ENCODE data around the gene DMKN.

DNA sequence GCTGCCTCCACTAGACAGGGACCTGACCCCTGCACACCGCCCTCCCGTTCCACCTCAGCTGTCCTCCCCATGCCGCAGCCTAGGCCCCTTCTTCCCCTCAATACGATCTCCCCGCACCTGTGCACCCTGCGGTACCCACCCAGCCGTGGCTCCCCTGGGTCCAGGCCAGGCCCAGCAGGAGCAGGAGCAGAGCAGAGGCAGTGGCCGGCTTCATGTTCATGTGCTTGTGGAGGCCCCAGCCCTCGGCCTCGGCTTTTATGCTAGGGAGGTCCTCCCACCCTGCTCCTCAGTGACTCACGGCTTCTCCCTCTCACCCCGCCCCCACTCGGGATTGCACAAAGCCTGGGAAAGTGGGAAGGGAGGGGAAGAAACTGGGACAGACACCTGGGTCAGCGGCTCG is 11.8 kb downstream of the DMKN start:
- no peak for TF ChIP-seq POLR2A (IDR thresholded peaks at IDR 0.05; ENCODE audit: low read depth, low read length)
- no peak for TF ChIP-seq TAF1 (IDR thresholded peaks at IDR 0.05; ENCODE audit: borderline replicate concordance, low read depth, low read length)

All from GM12892 (cell line).